HG02973 (cell line): ENCODE results near the gene PLPP1.

Experiments used
- ATAC-seq: cut with Tn5 transposase; IDR thresholded peaks from one replicate; pipeline ENCODE4 v1.9.1; 2021; ENCODE audit warnings: moderate library complexity; ENCODE audit not compliant: unreplicated experiment

The PLPP1 gene

DNA sequence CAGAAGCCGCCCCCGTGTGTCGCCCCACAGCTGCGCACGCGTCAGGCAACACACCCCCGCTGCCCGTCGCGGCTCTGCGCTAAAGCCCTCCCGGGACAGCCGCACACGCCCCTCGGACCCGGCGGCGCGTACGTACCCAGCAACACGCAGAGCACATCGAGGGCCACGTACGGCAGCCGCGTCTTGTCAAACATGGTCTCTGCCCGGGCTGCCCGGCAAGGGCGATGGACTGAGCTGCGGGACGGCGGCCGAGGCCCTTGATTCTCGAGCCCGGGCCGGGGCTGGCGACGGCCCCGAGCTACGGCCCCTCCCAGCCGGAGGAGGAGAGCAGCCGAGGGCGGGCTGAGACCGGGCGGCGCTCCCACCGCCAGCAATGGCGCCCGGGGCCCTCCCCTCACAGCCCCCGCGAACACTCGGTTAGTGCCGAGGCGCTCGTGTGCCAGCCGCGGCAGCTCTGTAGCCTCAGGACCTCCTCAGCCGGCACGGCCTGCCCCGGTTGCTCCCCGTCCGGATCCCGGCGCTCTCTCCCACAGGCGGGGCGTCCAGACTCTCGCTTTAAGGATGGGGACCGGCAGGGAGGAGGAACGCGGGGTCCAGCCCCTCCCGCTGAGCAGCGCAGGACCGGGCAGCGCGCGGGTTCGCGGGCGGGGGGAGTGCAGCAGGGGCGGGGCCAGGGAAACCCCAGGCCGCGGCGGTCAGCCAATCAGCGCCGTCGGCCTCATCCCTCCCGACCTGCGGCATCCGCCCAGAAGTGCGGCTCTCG is at the start of gene PLPP1:
Gene PLPP1, minus strand, starts transcription at position 529 of the 763 bp plus-strand sequence. Its CDS starts 335 bp downstream, at position 194.
- ATAC-seq = peak; percentile 67

DNA sequence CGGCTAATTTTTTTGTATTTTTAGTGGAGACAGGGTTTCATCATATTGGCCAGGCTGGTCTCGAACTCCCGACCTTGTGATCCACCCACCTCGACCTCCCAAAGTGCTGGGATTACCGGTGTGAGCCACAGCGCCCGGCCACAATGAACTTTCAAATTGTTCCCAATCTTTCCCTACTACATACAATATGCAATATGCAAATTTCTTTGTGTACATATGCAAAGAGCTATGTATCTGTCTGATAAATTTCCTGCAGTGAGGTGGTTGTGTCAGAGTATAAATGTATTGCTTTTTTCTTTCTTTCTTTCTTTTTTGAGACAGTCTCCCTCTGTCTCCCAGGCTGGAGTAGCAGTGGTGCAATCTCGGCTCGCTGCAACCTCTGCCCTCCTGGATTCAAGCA is 48.8 kb upstream of the PLPP1 start:
- ATAC-seq = no peak

DNA sequence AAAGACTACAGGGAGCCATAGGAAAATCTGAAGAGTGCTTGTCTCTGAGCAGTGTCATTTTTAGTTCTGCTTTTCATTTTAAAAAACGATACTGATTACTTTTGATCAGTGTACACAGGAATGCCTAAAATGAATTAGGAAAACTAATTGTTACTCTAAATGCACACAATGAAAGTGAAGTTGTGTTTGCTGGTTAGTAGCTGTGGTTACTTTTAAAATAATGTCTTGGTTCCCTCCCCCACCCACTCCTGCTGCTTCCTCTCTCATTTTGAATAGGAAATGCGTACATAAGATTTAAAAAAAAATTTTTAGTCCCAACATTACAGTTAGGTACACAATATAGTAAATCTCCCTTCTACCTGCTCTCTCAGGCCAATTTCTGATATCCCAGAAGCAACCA is 47.5 kb upstream of the PLPP1 start:
- no peak for ATAC-seq

DNA sequence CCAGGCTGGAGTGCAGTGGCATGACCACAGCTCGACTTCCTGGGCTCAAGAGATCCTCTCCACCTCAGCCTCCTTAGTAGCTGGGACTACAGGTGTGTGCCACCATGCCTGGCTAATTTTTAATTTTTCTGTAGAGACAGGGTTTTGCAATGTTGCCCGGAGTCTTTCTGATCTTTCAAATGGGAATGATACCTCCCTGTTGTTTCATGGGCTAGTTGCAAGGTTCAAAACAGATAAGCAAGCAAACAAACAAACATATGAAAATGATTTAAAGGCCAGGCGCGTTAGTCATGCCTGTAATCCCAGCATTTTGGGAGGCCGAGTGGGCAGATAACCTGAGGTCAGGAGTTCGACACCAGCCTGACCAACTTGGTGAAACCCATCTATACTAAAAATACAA is 45.3 kb upstream of the PLPP1 start:
- ATAC-seq = no peak

DNA sequence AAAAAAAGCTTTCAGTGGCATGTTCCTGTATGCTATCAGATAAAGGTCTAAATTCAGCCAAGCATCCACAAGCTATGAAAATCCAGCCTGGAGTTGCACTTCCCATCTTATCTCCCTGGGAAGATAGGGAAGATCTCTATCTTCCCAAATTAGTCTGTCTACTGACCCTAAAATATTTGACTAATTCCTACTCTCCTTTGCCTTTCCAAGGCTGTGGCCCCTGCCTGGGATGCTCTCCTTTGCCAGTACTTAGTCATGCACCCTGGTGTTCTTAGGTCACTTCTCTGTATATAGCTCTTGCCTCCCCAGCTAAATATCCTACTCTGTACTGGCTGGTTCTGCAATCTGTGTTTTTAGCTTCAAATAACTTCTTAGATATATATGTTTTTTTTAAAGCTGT is 44.0 kb upstream of the PLPP1 start:
- ATAC-seq = no peak

DNA sequence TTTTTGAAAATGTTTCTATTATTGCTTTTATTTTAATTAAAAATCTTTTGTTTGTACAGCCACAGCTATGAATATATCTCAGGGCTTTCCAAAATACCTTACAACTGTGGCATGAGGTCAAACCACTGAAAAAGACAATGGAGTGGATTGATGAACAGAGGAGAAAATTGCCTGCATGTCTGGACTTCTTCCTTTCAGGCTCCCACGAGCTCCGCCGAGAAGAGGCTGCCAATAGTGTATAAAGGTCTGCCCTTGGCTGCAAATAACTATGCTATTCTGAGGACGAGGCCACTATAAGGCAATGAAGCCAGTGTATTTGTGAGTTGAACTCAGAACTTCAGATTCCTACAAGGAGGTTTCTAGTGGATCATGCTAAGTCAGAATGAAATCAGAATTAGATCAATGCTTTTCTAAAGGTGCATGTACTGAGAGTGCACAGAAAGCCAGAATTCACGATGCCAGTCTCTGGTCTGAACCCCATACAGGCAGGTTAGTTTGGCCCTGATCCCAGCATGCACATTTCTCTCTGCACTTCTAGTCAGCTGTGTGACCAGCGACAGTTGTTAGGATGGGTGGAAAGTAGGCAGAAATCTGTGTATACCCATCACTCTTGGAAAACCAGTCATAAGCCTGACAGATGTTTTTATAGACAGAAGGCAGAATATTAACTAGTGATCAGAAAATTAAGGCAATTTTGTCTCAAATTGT is 42.7 kb upstream of the PLPP1 start:
- no peak for ATAC-seq

DNA sequence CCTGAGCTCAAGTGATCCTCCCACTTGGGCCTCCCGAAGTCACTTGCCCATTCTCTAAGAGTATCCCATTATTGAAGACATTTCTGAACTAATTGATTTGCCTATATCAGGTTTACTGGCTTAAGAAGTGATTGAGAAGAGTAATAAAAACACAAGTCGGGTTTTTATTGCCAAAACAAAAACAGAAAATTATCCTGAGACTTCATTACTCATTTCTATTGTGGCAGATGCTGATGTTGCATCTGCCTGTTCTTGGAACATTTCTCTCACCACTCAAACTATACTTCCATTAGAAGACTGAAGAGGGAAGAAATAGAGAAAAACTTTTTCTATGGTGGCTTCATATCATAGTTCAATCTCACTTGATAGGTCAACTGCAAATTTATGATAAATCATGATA is 41.9 kb upstream of the PLPP1 start:
- ATAC-seq = no peak

DNA sequence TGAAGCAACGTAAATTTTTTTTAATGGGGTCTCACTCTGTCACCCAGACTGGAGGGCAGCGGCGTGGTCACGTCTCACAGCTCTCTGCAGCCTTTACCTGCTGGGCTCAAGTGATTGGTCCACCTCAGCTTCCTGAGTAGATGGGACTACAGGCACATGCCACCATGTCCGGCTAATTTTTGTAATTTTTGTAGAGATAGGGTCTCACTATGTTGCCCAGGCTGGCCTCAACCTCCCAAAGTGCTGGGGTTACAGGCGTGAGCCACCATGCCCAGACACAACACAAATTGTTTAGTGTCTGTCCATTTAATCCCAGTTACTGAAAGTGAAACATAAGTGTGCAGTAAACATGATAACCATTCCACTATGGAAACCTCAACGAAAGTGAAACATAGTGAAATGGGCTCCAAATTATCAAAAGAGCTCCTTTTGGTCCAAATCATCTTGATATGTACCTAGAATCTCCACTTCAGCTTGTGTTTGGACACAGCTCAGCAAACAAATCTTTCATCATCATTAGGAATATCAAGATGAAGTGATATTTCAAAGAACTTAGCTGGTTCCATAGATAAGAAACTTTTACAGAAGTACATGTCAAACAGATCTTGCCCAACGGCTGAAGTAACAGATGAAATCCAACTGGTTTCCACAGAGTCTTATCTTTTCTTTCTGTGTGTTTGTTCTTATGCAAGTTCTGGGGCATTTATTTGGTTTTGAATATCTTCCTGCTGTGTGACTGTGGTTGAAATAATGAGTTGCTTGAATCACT is 41.2 kb upstream of the PLPP1 start:
- no peak for ATAC-seq

DNA sequence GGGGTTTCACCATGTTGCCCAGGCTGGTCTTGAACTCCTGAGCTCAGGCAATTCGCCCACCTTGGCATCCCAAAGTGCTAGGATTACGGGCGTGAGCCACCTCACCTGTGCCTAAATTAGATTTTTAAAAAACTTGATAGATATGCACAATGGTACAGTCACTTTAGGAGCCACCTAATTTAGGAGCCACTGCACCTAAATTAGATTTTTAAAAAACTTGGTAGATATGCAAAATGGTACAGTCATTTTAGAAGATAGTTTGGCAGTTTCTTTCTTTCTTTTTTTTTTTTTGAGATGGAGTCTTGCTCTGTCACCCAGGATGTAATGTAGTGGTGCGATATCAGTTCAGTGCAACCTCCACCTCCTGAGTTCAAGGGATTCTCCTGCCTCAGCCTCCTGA is 37.8 kb upstream of the PLPP1 start:
- ATAC-seq = no peak

DNA sequence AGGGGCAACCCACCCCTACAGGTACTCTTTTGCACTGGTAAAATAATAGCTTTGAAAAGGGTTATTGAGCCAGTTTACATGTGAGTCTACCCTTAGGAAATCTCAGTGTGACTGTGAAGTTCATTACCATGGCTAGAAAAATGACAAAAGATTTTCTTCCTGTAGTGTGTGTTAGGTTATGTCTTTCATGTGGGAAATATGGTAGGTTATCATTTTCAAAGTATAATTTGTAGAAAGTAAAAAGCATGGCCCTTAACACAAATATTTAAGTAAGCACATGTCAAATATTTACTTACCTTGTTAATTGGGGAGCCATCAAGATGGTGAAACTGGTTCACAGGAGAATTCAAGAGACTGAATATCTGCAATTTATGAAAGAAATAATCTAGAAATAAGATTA is 37.3 kb upstream of the PLPP1 start:
- no peak for ATAC-seq

DNA sequence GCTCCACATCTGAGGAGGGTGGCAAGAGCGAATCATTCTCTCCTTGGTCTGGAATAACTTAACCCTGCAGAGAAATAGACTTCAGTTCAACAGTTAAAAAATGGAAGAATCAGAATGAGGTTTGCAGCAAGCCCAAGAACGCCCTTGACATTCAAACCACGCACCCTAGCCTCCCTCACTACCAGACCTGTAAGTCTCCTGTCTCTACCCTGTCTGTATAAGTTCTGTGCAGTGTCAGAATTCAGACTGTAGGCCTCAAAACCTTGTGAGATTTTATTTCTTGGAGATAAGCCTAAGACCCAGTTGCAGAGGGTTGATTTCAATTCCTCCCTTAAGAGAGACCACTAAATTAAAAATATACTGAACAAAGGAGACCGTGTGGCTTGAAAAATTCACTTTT is 35.8 kb upstream of the PLPP1 start:
- ATAC-seq = no peak

DNA sequence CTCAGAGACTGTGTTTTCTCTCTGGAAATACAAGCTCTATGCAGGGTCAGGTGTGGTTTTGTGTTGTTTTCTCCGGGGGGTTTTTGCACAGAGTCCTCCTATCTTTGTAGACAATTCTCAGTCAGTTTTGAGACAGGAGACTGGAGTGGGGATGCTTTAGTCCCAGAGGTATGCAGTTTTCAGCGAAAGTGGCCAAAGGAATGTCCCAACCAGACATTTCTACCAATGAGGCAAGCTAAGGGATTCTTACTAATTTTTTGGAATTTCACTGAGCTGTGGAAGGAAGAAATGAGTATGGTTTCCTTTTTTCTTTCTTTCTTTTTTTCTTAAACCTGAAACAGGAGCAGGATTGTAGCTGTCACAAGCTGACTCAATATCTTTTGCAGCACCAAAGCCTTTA is 35.3 kb upstream of the PLPP1 start:
- no peak for ATAC-seq

DNA sequence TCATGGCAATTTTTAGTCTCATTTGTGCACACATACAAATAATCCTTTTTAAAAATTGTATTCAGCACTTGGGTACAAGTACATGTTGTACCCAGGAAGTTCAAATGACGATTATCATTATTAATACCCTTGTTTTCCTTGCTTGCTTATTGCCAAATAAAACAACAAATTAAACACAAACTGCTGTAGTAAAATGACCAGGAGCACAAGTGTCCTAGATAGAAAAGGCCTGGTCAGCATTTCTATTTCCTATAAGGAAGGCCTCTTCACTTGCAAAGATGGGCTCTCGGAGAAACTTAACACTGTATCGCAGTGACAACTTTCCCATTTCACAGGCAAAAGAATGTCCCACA is 34.7 kb upstream of the PLPP1 start:
- no peak for ATAC-seq

DNA sequence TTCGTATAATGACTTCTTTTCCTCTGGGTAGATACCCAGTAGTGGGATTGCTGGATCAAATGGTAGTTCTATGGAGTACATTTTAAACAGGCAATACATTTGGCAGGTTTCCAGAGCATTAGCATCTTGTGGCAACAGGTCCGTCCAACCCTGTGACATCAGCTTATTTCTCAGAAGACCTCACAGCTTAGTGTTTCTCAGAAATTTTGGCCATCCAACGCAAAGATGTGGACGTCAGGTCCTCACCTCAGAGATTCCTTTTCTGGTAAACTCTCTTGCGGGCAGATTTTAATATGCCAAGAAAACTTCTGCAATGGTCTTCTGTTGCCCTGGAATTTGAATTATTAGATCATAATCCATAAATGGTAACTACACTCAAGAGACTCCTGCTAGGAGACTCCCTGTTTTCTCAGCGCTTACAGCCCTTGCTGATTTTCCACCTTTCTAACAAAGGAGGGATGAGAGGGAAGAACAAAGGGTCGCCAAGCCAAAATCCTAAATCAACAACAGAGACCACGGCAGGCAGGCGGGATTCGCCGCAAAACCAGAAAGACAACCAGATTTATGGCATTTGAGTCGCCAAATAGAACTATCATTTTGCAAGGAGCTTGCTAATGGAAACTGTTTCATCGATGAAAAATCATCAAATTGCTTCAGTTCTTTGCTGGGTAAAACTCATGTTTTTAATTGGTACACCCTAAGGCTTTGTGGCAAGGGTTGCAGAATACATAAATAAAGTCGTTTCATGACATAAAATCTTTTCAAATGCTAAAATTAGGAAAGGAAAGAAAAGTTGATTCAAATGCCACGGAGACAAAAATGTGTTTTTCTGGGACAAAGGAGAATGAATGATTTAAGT is 34.1 kb upstream of the PLPP1 start:
- ATAC-seq = no peak

DNA sequence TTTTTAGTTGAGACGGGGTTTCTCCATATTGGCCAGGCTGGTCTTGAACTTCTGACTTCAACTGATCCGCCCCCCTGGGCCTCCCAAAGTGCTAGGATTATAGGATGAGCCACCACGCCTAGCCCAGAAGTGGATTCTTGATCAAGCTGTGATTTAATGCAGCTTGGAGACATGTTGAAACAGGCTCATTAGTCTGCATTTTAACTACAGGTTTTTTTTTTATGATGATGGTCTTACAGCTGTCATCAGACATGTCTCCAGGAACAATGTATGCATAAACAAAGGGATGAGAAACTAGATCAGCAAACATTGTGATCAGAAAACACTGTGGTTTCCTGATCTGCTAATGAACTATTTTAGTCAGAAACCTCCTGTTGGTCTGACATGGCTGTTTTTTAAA is 30.0 kb upstream of the PLPP1 start:
- peak; percentile 85 for ATAC-seq

DNA sequence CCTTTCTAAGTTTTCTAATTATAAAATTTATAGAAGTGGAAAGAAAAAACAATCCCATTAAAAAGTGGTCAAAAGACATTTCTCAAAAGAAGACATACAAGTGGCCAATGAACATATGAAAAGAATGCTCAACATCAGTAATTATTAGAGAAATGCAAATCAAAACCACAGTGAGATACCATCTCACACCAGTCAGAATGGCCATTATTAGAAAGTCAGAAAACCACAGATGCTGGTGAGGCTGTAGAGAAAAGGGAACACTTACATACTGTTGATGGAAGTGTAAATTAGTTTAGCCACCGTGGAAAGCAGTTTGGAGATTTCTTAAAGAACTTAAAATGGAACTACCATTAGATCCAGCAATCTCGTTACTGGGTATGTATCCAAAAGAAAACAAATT is 23.7 kb upstream of the PLPP1 start:
- ATAC-seq = no peak

DNA sequence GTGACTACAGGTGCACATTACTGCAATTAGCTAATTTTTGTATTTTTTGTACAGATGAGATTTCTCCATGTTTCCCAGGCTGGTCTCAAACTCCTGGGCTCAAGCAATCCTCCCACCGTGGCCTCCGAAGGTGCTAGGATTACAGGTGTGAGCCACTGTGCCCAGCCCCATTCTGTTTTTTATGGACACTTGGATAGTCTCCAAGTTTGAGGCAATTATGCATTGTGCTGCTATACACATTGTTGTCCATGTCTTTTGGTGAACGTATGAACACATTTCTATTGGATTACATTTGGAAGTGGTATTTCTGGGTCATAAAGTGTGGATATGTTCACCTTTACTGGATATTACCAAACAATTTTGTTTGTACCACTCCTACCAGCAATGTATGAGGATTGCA is 22.4 kb upstream of the PLPP1 start:
- ATAC-seq = no peak

DNA sequence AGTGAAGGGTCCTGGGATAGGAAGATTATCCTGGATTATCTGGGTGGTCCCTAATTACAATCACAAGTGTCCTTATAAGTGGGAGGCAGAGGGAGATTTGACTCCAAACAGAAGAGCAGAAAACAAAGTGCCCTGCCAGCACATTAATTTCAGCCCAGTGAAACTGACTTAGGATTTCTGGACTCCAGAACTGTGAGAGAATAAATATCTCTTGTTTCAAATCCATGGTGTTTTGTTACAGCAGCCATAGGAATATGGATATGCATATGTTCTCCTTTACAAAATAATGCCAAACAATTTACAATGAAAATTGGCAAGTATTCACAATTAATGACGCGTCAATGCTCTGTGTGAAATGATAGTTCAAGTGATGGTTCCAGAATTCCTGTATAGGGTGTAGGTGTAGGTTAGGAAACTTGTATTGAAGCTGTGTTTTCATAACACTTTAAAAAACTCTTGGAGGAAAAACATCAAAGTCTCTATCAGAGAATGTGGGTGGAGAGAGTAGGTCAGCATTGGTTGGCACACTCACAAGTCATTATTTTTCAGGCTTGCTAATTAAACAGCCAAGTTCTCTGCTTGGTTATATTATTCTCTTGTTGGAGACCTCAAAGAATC is 19.9 kb upstream of the PLPP1 start:
- no peak for ATAC-seq

DNA sequence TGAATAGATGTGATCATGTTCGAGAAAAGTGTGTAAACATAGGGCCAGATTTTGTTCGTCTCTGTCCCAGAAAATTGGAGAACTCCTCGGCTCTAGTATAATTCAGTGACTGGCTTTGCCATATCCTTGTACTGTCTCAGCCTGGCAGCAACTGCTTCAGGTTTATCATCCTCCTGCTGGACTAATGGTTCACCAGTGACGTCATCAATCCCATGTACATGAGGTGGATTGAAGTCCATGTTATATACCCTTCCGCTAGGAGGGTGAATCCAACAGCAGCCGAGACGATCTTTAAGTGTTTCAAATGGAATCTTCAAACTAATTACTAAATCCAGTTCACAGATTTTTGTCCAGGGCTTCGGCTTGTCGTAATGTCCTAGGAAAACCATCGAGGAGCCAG is 17.1 kb upstream of the PLPP1 start:
- no peak for ATAC-seq

DNA sequence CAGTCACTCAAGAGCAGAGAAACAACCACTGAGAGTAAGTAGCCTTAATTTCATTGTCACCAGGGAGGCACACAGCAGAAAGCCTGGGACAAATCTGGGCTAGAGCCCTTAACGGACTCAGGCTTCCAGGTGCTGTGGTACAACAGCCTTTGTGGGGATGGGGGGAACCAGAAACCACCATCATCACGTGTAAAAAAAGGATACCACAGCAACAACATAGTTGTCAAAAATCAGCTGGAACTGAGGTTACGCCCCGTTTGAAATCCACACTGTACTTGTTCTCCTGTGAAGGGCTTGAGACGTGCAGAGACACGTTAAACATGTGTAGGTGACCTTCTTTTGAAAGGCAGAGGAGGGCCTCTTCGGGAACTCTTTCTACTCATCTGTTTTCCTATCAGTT is 16.6 kb upstream of the PLPP1 start:
- no peak for ATAC-seq

DNA sequence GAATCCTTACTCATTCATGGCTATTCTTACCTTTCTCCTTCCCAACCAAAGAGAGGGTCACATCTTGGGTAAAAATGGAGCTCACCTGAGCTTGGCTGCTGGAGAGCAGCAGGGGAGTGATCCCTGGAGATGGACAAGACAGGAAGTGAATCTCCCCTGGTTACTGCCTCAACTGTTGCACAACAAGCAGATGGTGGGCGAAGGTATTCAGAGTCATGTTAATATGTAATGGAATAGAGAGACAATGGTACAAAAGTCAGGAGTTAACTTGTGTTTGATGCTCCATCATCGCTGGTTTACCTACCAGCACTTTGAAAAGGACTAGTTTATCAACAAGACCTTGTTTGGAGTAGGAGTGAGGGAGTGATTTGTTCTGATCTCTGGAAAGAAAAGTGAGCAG is 13.0 kb upstream of the PLPP1 start:
- ATAC-seq = no peak
